ENCODE results near the gene LIG1.
"Not testable (repeated sequence)": the region's sequence is repeated elsewhere in the genome, so short reads cannot be mapped to it uniquely, and the experiment has no call there.

Gene LIG1

DNA sequence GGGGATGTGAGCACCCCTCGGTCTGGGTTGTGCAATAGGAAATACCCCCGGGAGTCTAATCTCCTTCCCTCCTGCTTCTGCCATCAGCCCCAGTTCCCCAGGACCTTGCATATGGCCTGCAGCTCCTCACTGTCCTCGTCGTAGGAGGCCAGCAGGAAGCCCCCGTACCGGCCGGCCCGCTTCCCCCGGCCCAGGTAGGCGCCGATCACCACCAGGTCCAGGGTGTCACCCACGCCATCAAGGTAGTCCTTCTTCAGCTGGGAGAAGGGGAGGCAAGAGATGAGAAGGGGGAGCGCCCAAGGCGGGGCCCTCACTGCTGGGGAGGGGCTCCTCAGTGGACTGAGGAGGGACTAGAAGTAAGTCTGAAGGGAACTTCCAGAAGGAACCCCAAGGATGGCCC, 49.1 kb downstream of the LIG1 start:
- DNase-seq (ENCODE audit: low spot score), result no peak

DNA sequence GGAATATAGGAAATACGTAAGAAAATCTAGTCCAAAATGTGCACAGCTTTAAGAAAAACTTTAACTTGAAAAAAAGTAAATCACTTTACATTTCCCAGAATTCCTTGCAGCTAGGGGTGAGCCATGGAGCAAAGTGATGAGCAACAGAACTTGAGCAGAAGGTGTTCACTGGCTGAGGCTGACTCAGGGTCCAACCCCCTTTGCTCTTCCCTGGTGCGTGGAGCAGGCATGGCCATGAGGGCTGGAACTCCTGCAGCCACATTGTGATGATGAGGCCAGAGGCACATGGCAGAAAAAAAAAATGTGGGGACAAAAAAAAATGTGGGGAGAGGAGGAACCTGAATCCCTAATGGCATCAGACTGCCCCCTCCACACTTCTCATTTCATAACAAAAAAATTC, 49.6 kb downstream of the LIG1 start:
- DNase-seq (ENCODE audit: low spot score), result no peak

DNA sequence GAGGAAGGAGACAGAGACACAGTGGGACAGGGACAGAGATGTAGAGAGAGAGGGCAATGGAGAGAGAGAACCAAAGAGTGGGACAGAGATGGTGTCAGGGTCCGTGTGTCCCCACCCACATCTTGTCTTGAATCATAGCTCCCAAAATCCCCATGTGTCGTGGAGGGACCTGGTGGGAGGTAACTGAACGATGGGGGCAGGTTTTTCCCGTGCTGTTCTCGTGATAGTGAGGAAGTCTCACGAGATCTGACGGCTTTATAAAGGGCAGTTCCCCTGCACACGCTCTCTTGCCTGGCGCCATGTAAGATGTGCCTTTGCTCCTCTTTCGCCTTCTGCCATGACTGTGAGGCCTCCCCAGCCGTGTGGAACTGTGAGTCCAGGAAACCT, 52.0 kb downstream of the LIG1 start:
- no peak for DNase-seq (ENCODE audit: low spot score)

DNA sequence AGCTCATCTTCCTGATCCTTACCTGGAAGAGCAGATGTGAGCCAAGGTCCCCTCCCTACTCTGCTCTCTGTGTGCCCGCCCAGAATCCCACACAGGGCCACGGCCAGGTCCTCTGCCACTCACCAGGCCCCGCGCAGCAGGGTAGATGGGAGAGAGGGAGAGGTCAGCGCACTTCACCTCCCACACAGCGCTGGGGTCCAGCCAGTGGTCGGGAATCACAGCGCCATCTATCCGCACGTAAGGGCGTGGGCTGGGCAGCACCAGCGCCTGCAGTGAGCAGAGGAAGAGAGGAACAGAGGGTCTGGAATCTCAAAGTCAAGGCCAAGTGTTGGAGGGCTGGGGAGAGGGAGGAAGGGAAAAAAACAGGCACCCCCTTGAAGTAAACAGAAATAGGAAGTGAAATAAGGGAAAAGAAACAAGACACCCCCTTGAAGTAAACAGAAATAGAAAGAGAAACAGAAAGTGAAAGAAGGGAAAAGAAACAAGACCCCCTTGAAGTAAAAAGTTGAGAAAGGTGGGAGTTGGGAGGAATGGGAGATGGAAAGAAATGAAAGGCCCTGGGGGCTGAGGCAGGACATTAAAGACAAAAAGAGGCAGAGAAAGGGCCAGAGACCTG, 52.5 kb downstream of the LIG1 start:
- no peak for DNase-seq (ENCODE audit: low spot score)

DNA sequence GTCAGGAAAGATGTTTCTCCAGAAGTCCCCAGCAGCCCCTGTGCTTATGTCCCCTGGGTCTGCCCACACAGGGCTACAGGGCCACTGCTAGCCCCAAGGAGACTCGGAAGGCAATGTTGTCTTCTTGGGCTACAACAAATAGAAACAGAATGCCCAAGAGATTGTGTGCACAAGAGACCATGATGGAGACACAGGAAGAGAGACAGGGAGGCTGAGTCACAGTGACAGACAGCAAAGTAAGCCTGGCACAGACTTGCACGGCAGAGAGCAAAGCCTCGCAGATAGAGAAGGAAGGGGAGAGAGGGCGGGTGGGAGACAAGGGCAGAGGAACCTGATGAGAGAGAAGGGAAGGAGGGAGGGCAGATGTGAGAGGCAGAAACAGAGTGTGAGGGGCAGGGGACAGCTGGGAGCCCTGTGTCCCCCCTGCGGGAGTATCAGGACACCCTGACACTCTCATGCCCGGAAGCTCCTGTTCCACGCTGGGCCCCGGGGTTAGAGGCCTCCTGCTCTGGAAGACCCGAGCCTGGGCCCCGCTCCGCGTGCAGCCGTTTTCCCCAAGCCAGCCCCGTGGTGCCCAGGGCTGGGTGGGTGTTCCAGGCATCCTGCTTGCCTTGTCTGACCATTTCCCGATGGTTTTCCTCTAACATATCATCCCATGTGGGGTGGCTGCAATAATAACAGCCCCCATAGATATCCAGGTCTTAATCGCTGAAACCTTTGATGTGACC, 56.8 kb downstream of the LIG1 start:
- no peak for DNase-seq (ENCODE audit: low spot score)

DNA sequence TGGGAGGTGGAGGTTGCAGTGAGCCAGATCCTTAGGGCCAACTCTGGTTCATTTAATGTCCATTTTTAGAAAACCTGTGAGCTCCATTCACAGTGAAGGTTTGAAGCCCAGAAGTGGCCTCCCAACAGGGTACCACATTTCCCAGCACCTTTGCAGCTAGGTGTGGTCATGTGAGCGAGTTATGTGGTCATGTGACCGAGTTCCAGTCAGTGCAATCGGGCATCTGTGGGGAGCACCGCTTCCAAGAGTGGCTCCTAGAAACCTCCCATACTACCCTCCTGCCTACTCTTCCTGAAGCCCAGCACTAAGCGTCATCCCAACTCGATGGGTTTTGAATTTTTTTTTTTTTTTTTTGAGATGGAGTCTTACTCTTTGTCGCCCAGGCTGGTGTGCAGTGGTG, 58.9 kb downstream of the LIG1 start:
- DNase-seq (ENCODE audit: low spot score), result no peak

DNA sequence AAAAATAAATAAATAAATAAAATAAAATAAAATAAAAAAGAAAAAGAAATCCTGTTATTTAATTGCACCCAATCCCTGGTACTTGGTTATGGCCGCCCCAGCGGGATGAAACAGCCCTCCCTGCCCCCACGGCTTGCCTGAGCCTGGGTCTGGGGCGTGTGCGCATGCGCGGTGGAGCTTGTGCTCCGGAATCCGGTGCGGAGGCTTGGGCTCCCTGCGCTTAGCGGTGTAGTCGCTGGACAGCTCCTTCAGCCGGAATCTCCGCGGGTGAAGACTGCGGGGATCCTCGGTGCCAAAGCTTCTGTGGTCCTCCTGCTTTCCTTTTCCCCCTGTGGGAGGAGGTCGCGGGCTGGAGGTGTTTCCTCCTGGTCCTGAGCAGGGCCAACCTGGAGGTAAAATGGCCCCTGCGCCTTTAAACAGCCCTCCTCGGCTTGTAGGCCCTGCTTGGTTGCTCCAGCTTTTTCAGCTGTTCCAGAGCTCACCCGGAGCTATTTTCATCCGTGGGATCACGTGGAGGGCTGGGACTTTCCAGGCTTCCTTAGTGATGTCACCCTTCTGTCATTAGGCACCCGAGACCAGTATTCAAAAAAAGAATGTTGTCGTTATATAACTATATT, 59.7 kb downstream of the LIG1 start, which contains the start of gene PLA2G4C:
Gene PLA2G4C (minus strand): TSS at position 468 of the 617 bp plus-strand sequence. CDS start 4,288 bp downstream, outside the sequence.
- DNase-seq (ENCODE audit: low spot score), result peak; percentile 80

DNA sequence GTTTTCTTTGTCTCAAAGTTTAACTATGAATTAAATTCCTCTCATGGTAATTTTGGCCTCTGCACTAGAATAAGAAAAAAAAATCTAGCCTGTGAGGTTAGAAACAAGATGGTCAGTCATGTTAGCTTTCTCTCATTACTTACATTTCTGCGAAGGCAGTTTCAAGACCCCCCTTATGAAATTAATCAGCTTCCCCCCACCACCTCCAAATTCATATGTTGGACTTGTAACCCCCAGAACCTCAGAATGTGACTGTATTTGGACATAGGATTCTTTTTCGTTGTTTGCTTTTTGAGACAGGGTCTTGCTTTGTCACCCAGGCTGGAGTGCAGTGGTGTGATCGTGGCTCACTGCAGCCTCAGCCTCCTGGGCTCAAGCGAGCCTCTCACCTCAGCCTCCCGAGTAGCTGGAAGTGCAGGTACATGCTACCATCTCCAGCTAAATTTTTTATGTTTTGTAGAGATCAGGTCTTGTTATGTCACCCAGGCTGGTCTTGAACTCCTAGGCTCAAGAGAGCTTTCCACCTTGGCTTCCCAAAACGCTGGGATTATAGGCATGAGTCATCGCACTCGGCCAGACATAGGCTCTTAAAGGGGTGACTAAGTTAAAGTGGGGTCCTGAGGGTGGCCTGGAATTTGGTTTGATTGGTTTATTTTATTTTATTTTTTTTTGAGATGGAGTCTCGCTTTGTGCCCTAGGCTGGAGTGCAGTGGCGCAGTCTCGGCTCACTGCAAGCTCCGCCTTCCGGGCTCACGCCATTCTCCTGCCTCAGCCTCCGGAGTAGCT, 61.0 kb downstream of the LIG1 start:
- no peak for DNase-seq (ENCODE audit: low spot score)

DNA sequence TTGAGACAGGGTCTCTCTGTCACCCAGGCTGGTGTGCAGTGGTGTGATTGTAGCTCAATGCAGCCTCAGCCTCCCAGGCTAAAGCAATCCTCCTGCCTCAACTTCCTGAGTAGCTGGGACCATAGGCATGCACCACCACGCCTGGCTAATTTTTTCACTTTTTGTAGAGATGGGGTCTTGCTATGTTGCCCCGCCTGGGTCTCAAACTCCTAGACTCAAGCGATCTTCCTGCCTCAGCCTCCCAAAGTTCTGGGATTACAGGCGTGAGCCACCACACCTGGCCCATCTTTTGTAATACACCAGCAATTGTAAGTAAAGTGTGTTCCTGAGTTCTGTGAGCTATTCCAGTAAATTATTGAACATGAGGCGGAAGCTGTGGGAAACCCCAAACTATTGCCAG, 66.2 kb downstream of the LIG1 start:
- DNase-seq (ENCODE audit: low spot score), result no peak

DNA sequence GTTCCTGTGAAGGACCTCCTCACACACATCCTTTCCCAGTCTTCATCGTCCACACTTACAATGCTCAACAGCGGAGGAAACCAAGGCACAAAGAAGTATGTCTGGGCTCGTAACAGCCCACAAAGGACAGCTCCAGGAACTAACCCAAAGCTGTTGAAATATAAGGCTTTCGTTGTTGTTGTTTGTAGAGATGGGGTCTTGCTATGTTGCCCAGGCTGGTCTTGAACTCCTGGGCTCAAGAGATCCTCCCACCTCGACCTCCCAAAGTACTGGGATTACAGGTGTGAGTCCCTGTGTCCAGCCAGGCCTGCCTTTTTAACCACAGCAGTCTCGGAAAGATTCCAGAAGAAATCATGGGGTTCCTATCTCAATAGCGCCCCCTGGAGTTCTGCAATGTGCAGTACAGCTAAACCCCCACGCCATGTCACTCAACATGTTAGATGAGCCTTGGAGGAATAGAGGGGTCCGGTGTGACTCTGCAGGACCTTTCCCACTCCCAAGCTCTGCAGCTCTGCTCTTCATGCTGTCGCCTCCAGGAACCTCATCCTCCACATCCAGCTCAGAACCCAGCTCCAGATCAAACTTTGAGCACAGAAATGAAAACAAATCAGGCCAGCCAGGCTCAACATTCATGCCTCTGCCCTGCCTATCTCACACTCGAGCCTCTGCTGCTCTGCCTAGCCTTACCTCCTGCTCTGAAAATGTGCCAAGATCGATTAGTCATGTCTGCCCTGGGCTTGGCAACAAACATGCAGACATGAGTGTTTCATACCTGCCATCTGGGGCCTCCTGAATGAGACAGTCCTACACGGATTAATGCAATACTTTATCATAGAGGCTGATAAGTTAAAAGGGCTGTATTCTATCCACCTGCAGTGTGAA, 67.0 kb downstream of the LIG1 start:
- peak; percentile 19 for DNase-seq (ENCODE audit: low spot score)

DNA sequence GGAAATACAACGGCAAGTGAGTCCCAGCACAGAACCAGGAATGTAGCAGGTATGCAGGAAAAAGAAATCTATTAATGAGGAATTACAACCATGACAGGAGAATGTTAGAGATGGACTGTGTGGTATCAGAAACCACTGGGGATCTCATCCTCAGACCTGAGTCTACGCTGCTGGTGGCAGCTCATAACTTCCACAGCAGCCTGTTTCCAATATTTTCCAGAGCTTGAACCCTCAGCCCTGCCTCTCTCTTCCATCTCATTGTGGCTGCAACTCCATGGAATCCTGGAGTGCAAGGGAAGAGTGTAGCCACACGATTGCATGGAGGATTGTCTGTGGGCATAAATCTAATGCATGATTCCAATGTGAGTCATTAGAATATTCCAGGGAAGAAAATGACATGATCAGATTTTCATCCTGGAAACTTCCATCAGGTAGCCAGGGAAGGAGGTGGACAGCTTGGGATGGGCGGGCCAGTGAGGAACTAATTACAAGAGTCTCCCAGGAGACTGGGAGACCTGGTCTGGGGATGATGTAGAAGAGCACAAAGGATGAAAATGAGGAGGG, 74.5 kb downstream of the LIG1 start:
- no peak for DNase-seq (ENCODE audit: low spot score)

DNA sequence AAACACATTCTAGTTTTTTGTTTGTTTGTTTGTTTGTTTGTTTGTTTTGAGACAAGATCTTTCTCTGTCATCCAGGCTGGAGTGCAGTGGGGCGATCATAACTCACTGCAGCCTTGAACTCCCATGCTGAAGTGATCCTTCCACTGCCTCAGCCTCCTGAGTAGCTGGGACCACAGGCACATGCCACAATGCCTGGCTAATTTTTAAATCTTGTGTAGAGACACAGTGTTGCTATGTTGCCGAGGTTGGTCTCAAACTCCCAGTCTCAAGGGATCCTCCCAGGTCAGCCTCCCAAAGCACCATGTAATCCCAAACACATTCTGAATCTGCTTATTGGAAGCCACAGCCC, 75.3 kb downstream of the LIG1 start:
- DNase-seq (ENCODE audit: low spot score), result no peak

DNA sequence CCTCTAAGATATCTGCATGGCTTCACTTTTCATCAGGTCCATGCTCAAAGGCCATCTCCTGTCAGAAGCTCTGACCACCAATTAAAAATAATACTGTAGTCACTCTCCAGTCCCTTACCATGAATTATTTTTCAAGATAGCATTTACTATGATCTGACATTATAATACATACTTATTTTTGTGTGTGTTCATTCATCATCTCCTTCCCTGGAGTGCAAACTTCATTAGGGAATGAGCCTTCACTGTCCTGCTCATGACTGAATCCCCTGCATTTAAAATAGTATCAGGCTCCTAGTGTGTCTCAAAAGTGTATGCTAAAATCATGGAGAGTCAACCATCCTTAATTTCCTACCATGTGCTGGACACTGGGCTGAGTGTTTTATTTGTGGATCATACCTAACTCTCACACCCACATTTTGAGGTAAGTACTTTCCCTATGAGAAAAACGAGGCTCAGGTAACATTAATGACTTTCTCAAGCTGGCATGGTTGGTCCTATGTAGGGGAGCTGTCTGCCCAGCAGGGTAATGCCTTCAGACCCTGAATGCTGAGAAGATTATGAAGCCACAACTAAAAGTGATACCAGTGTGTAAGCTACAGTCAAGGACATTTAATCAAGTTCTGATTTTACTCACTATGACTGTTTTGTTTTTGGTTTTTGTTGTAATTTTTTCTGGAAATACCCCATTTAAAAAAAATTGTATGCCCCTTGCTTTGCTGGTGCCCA, 75.9 kb downstream of the LIG1 start:
- no peak for DNase-seq (ENCODE audit: low spot score)

DNA sequence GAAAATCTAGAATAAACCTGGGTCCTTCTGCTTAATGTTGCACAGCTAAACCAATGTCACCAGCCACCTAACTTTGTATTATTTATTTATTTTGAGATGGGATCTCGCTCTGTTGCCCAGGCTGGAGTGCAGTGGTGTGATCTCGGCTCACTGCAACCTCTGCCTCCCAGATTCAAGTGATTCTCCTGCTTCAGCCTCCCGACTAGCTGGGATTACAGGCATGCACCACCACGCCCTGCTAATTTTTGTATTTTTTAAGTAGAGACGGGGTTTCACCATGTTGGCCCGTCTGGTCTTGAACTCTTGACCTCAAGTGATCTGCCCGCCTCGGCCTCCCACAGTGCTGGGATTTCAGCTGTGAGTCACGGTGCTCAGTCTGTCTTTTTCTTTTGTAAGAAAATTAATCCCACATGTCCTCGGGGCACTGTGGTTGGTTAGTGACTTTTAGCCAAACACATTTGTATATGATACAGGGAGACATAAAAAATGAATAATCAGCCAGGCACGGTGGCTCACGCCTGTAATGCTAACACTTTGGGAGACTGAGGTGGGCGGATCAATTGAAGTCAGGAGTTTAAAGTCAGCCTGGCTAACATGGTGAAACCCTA, 78.9 kb downstream of the LIG1 start:
- not testable (repeated sequence) for DNase-seq (ENCODE audit: low spot score)

DNA sequence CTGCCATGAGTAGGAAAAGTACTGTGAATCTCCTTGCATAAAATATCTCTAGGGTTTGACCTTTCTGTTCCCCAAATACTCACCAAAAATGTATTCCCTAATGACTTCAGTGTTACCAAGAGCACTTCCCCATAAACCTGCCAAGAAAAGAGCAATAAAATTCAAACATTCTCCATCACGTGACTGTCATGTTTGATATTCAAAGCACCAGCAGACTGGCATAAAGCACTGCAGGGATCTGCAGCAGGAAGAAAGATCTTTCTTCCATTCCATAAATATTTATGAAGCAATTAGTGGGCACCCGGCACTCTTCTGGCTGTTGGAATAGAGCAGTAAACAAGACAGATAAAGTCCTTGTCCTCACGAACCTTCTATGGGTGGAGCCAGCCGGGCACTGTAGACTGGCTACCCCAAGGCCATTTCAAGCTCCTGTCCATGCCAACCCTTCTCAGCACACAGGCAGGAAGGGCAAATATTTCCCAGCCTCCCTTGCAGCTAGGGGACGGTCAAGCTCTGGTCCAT, 79.8 kb downstream of the LIG1 start:
- no peak for DNase-seq (ENCODE audit: low spot score)

DNA sequence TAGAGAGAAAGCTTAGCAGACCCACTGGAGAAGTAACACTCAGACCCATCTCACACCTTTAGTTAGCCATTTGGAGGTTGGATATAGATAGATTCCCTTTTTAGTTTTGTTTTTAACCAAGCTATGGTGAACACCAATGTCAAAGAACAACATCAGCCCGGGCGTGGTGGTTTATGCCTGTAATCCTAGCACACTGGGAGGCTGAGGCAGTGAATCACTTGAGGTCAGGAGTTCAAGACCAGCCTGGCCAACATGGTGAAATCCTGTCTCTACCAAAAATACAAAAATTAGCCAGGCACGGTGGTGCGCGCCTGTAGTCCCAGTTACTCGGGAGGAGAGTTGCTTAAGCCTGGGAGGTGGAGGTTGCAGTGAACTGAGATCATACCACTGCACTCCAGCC, 81.2 kb downstream of the LIG1 start:
- DNase-seq (ENCODE audit: low spot score), result not testable (repeated sequence)

DNA sequence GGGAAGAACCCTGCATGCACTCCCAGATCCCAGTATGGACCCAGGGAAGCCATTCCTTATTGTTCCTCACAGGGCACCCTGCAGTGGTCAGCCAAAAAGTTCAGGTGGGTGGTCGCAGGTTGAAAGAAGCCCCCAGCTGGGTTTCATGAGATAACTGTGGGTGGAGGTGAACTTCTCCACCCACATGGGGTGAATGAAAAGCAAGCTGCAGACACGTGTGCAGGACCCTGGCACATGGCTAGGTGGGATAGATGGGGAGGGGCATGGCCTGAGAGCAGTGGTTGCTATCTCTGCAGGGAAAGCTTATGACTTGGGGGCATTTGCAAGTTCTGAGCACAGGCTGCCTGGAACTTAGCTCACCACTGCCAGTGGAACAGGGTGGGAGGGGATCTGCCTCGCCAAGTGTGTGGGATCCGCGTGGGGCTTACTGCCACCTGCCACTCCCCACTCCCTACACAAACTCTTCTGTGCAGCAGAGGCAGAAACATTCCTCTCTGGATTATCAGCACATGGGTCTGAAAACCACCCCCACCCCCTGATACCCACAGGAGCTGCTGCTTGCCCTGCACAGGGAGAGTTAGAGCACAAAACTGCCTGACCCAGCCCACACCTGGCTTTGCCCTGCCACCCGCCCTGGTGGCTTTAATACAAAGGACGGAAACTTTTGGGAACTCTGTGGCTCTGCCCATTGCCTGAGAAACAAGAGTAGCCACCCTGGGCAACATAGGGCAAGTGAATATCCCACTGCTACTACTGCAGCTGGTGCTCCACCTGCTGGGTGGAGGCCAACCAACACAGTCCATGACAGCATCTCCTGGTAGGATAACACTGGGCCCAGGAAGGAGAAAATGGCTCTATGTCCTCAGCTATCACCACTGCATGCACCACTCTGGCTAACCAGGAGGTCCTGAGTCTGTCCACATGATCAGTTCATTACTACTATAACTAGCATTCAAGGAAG, 84.0 kb downstream of the LIG1 start:
- DNase-seq (ENCODE audit: low spot score), result no peak

DNA sequence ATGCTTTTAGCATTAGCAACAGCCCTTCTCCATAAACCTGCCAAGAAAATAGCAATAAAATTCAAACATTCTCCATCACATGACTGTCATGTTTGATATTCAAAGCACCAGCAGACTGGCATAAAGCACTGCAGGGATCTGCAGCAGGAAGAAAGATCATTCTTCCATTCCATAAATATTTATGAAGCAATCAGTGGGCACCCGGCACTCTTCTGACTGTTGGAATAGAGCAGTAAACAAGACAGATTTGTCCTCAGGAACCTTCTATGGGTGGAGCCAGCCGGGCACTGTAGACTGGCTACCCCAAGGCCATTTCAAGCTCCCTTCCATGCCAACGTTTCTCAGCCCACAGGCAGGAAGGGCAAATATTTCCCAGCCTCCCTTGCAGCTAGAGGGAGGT, 85.1 kb downstream of the LIG1 start:
- no peak for DNase-seq (ENCODE audit: low spot score)

DNA sequence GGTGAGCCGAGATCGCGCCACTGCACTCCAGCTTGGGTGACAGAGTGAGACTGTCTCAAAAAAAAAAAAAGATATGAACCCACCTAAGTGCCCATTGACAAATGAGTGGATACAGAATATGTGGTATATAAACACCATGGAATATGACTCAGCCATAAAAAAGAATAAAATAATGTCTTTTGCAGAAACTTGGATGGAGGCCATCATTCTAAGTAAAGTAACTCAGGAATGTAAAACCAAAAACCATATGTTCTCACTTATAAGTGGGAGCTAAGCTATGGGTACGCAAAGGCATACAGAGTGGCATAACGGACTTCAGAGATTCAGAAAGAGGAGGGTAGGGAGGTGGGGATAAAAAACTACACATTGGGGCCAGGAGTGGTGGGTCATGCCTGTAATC, 89.0 kb downstream of the LIG1 start:
- DNase-seq (ENCODE audit: low spot score), result no peak

Measured in CD4-positive, alpha-beta T cell treated with Interleukin-6 at 100 ng/mL for 8 hours (primary cell).